Osteoblast (primary cell): ENCODE data around the gene LIX1L. TPM values are rescaled to one million over a fixed set of nuclear protein-coding genes. Genes with fewer than 3 reads are reported as not detected.

ENCODE experiments used
- DNase-seq: peaks from one replicate; pipeline ENCODE4 v3.0.0; 2011; ENCODE audit warnings: low spot score, mixed read lengths; ENCODE audit not compliant: insufficient read length; ENCODE audit errors: missing footprints
- H2AFZ ChIP-seq: 2 replicates; pipeline ENCODE4 v1.6.0; 2011; ENCODE audit warnings: mild to moderate bottlenecking, low read length
- H3K27ac ChIP-seq: 2 replicates; pipeline ENCODE4 v1.5.1; 2011; ENCODE audit warnings: mild to moderate bottlenecking, low read depth, low read length, moderate library complexity
- H3K27me3 ChIP-seq: 2 replicates; pipeline ENCODE4 v1.6.0; 2012; ENCODE audit warnings: mild to moderate bottlenecking, control low read depth, inconsistent platforms, low read length, moderate library complexity; ENCODE audit not compliant: insufficient read depth
- H3K36me3 ChIP-seq: 2 replicates; pipeline ENCODE4 v1.5.1; 2011; ENCODE audit warnings: mild to moderate bottlenecking, low read length, control low read depth, moderate library complexity; ENCODE audit not compliant: insufficient read depth
- H3K4me1 ChIP-seq: 2 replicates; pipeline ENCODE4 v1.5.1; 2011; ENCODE audit warnings: mild to moderate bottlenecking, low read length, control low read depth, moderate library complexity; ENCODE audit not compliant: insufficient read depth
- H3K4me2 ChIP-seq: 2 replicates; pipeline ENCODE4 v1.6.0; 2011; ENCODE audit warnings: mild to moderate bottlenecking, low read length; ENCODE audit not compliant: insufficient read depth
- H3K4me3 ChIP-seq: fragments of 200-600 bp; sonication (generic); 3 replicates; pipeline ENCODE4 v1.5.1; 2012; ENCODE audit warnings: mild to moderate bottlenecking, low read length, inconsistent platforms; ENCODE audit not compliant: insufficient read depth
- H3K79me2 ChIP-seq: 2 replicates; pipeline ENCODE4 v1.6.0; 2012; ENCODE audit warnings: mild to moderate bottlenecking, low read length, control low read depth, inconsistent platforms; ENCODE audit not compliant: insufficient read depth
- H3K9me3 ChIP-seq: 2 replicates; pipeline ENCODE4 v1.5.1; 2011; ENCODE audit warnings: low read depth, low read length, control low read depth
- H4K20me1 ChIP-seq: 2 replicates; pipeline ENCODE4 v1.6.0; 2012; ENCODE audit warnings: mild to moderate bottlenecking, low read length, control low read depth; ENCODE audit not compliant: insufficient read depth
- total RNA-seq: library from RNA; depleted of rRNA; stranded (reverse); fragments of >200 nt; gene quantifications from 2 replicates; pipeline ENCODE4 v1.2.3, GENCODE V29; 2012
- TF ChIP-seq, protein P1 (sequence below): IDR thresholded peaks from 2 replicates; pipeline ENCODE4 v1.5.1; 2011; ENCODE audit warnings: mild to moderate bottlenecking, low read depth, low read length, moderate library complexity; ENCODE audit errors: extremely low read depth

LIX1L gene
- total RNA-seq, 1 donor: 33.7 TPM

DNA sequence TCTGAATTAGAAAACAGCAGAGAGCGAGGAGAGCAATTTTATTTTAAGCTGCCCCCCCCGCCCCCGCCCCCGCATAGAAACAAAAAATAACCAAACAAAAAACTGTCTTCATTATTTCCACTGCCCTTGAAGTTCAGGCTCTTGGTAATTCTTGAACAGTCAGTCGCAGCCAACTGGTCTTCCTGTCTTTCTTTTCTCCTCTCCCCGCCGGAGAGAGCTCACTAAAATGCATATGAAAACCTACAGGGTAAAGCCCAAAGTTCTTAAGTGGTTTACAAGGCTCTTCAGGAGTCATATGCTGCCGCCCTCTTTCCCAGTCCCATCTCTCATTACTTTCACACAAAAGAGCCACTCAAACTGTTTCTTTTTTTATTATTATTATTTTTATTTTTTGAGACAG, 71.0 kb downstream of the LIX1L start:
- TF ChIP-seq, protein P1, sequence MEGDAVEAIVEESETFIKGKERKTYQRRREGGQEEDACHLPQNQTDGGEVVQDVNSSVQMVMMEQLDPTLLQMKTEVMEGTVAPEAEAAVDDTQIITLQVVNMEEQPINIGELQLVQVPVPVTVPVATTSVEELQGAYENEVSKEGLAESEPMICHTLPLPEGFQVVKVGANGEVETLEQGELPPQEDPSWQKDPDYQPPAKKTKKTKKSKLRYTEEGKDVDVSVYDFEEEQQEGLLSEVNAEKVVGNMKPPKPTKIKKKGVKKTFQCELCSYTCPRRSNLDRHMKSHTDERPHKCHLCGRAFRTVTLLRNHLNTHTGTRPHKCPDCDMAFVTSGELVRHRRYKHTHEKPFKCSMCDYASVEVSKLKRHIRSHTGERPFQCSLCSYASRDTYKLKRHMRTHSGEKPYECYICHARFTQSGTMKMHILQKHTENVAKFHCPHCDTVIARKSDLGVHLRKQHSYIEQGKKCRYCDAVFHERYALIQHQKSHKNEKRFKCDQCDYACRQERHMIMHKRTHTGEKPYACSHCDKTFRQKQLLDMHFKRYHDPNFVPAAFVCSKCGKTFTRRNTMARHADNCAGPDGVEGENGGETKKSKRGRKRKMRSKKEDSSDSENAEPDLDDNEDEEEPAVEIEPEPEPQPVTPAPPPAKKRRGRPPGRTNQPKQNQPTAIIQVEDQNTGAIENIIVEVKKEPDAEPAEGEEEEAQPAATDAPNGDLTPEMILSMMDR: no peak
- DNase-seq: no peak
- H3K4me1 ChIP-seq: peaks cover 32% of the 10 kb centered on the region
- H3K4me3 ChIP-seq: no peak overlapping the region
- no peaks in the 10 kb centered on the region for H3K27me3 ChIP-seq
- no peaks in the 10 kb centered on the region for H4K20me1 ChIP-seq
- H3K4me2 ChIP-seq: no peak overlapping the region
- no peak overlapping the region for H3K27ac ChIP-seq
- no peaks in the 10 kb centered on the region for H3K36me3 ChIP-seq
- no peaks in the 10 kb centered on the region for H3K79me2 ChIP-seq
- H3K9me3 ChIP-seq: no peaks in the 10 kb centered on the region
- H2AFZ ChIP-seq: no peak overlapping the region

DNA sequence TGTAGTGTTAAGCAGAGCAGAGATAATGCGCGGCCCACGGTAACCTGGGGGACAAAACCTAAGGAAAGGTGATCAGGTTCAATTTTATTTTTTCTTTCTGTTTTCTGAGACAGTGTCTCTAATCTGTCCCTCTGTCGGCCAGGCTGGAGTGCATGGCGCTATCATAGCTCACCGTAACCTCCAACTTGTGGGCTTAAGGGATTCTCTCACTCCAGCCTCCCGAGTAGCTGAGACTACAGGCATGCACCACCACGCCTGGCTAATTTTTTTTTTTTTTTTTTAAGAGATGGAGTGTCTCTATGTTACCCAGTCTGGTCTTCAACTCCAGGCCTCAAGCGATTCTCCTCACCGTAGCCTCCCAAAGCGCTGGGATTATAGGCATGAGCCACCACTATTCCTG, 71.4 kb downstream of the LIX1L start:
- TF ChIP-seq, protein P1: no peak
- H3K4me2 ChIP-seq: peak overlapping the region; percentile 68
- no peaks in the 10 kb centered on the region for H3K27me3 ChIP-seq
- no peaks in the 10 kb centered on the region for H3K9me3 ChIP-seq
- H3K27ac ChIP-seq: no peak overlapping the region
- H4K20me1 ChIP-seq: no peaks in the 10 kb centered on the region
- H3K79me2 ChIP-seq: no peaks in the 10 kb centered on the region
- H3K4me1 ChIP-seq: peaks cover 27% of the 10 kb centered on the region
- H2AFZ ChIP-seq: peak overlapping the region; percentile 48
- H3K36me3 ChIP-seq: no peaks in the 10 kb centered on the region
- no peak for DNase-seq
- peak overlapping the region; percentile 80 for H3K4me3 ChIP-seq

DNA sequence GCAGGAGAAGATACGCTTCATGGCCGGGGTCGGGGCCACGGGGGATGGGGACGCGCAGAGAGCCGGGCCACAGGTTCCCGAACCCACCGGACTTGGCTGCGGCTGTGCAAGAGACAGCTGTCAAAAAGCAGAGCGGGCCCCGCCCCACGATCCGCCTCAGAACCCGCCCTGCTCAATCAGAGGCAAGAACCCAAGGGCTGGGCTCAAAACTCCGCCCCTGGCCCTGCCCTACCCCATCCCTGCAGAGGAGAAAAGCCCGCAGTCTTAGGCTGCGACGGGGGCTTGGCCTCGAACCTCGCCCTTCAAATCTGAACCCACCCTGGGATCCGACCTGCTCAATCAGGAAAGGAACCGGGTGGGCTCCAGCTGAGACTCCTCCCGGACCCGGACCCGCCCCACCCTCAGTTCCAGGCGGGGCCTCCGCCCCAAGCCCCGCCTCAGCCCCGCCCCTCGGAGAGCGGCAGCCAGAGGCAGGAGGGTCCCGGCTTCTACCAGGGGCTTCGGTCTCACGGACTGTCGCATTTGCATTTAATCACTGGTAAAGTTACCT, 72.0 kb downstream of the LIX1L start, which contains the start of gene ANKRD35:
ANKRD35 (minus strand) TSS at position 129 of the 550 bp plus-strand sequence; CDS start at position 21, 108 bp downstream.
- Histone ChIP-seq H2AFZ (peak within 1 kb of the TSS; percentile 89), H3K79me2 (no peaks in the 10 kb centered on the region), H3K4me2 (peak within 1 kb of the TSS; percentile 68), H4K20me1 (no peaks in the 10 kb centered on the region), H3K4me1 (peaks cover 22% of the 10 kb centered on the region), H3K4me3 (peak within 1 kb of the TSS; percentile 80), H3K27ac (no peak within 1 kb of the TSS), H3K36me3 (no peaks in the 10 kb centered on the region), H3K27me3 (no peaks in the 10 kb centered on the region), H3K9me3 (no peaks in the 10 kb centered on the region)
- DNase-seq: peak; percentile 98
- TF ChIP-seq, protein P1: no peak

DNA sequence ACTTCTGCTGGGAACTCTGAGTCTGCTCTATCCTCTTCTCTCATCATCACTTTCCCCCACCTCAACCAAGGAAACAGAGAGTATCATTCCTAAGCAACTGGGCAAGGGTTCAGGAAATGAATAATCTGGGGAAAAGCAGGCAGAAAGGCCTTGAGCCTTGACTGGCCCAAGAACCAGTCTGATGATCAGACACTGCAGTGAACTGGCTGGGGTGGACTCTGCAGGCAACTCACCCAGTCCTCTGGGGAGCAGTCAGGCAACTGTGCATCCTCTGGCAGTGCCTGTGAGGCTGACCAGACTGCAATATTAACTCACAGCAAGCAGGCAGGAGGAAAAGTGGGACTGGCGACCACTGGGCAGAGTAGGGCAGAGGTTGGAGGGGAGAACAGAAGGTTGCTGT, 73.1 kb downstream of the LIX1L start:
- Histone ChIP-seq H3K4me2 (peak overlapping the region; percentile 68), H3K27ac (peak overlapping the region; percentile 40), H3K36me3 (no peaks in the 10 kb centered on the region), H4K20me1 (no peaks in the 10 kb centered on the region), H3K27me3 (no peaks in the 10 kb centered on the region), H3K9me3 (no peaks in the 10 kb centered on the region), H3K4me1 (peaks cover 20% of the 10 kb centered on the region), H3K79me2 (no peaks in the 10 kb centered on the region), H2AFZ (peak overlapping the region; percentile 47), H3K4me3 (peak overlapping the region; percentile 33)
- TF ChIP-seq, protein P1: no peak
- peak; percentile 97 for DNase-seq

Other genes starting within 250 kb of the LIX1L start
- not detected in 2 replicates for gene CD160, start 238.5 kb downstream of the LIX1L start, total RNA-seq
- 23.2 and 25.6 TPM in 2 replicates for gene RNF115, start 133.9 kb downstream of the LIX1L start, total RNA-seq
- gene POLR3C, start 133.8 kb downstream of the LIX1L start, total RNA-seq: 54.3 and 63.1 TPM in 2 replicates
- 1.8 and 4.0 TPM in 2 replicates for gene NUDT17, start 112.4 kb downstream of the LIX1L start, total RNA-seq
- gene PIAS3, start 98.9 kb downstream of the LIX1L start, total RNA-seq: 15.2 and 17.4 TPM in 2 replicates
- 1.4 and 2.1 TPM in 2 replicates for gene ANKRD35, start 72.2 kb downstream of the LIX1L start, total RNA-seq
- 44.5 and 56.6 TPM in 2 replicates for gene ITGA10, start 48.0 kb downstream of the LIX1L start, total RNA-seq
- 18.9 and 20.3 TPM in 2 replicates for gene PEX11B, start 39.3 kb downstream of the LIX1L start, total RNA-seq
- 49.8 and 54.3 TPM in 2 replicates for gene RBM8A, start 30.5 kb downstream of the LIX1L start, total RNA-seq
- 0.59 and 1.1 TPM in 2 replicates for gene ANKRD34A, start 6.6 kb upstream of the LIX1L start, total RNA-seq
- gene POLR3GL, start 6.7 kb upstream of the LIX1L start, total RNA-seq: 9.4 and 13.3 TPM in 2 replicates
- 400 and 529 TPM in 2 replicates for gene TXNIP, start 38.6 kb upstream of the LIX1L start, total RNA-seq
- not detected in 2 replicates for gene HJV, start 63.7 kb upstream of the LIX1L start, total RNA-seq
- gene NBPF10, start 186.8 kb upstream of the LIX1L start, total RNA-seq: 5.1 and 6.2 TPM in 2 replicates